Measurements from ENCODE around the gene FRMD8.

DNA sequence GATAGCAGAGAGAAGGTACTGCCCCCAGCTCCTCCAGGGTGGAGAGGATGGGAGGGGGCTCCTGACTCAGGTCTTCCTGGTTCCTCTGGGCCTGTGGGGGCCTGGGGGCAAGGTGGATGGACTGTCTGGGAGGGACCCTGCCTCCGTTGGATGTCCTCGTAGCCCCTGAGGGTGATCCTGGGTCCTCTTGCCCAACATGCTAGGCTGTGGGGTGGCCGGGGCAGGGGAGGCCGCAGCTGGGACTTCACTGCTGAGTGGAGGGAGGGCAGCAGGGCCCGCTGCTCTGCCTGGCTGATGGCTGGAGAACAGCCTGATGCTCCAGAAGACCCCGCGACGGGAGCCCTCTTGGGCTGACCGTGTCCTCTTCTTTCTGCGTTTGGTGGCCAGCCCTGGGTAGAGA lies 13.4 kb downstream of the FRMD8 start:
- no peak for TF ChIP-seq CCAR2 (IDR thresholded peaks at IDR 0.05; ENCODE audit: low read depth, low read length)
- TF ChIP-seq, protein P1, sequence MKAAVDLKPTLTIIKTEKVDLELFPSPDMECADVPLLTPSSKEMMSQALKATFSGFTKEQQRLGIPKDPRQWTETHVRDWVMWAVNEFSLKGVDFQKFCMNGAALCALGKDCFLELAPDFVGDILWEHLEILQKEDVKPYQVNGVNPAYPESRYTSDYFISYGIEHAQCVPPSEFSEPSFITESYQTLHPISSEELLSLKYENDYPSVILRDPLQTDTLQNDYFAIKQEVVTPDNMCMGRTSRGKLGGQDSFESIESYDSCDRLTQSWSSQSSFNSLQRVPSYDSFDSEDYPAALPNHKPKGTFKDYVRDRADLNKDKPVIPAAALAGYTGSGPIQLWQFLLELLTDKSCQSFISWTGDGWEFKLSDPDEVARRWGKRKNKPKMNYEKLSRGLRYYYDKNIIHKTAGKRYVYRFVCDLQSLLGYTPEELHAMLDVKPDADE (conservative IDR thresholded peaks at IDR 0.05; ENCODE audit: control insufficient read depth, low read depth, low read length): no peak
- TF ChIP-seq, protein P2, sequence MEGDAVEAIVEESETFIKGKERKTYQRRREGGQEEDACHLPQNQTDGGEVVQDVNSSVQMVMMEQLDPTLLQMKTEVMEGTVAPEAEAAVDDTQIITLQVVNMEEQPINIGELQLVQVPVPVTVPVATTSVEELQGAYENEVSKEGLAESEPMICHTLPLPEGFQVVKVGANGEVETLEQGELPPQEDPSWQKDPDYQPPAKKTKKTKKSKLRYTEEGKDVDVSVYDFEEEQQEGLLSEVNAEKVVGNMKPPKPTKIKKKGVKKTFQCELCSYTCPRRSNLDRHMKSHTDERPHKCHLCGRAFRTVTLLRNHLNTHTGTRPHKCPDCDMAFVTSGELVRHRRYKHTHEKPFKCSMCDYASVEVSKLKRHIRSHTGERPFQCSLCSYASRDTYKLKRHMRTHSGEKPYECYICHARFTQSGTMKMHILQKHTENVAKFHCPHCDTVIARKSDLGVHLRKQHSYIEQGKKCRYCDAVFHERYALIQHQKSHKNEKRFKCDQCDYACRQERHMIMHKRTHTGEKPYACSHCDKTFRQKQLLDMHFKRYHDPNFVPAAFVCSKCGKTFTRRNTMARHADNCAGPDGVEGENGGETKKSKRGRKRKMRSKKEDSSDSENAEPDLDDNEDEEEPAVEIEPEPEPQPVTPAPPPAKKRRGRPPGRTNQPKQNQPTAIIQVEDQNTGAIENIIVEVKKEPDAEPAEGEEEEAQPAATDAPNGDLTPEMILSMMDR (IDR thresholded peaks at IDR 0.05 in 2 of 3, conservative IDR thresholded peaks at IDR 0.05 in 1 of 3; ENCODE audit: insufficient read depth in 2 of 3, low read depth in 1 of 3, low read length in 3 of 3): no peak
- TF ChIP-seq, protein P3, sequence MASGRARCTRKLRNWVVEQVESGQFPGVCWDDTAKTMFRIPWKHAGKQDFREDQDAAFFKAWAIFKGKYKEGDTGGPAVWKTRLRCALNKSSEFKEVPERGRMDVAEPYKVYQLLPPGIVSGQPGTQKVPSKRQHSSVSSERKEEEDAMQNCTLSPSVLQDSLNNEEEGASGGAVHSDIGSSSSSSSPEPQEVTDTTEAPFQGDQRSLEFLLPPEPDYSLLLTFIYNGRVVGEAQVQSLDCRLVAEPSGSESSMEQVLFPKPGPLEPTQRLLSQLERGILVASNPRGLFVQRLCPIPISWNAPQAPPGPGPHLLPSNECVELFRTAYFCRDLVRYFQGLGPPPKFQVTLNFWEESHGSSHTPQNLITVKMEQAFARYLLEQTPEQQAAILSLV (tag; IDR thresholded peaks at IDR 0.05): no peak
- TF ChIP-seq, protein P4, sequence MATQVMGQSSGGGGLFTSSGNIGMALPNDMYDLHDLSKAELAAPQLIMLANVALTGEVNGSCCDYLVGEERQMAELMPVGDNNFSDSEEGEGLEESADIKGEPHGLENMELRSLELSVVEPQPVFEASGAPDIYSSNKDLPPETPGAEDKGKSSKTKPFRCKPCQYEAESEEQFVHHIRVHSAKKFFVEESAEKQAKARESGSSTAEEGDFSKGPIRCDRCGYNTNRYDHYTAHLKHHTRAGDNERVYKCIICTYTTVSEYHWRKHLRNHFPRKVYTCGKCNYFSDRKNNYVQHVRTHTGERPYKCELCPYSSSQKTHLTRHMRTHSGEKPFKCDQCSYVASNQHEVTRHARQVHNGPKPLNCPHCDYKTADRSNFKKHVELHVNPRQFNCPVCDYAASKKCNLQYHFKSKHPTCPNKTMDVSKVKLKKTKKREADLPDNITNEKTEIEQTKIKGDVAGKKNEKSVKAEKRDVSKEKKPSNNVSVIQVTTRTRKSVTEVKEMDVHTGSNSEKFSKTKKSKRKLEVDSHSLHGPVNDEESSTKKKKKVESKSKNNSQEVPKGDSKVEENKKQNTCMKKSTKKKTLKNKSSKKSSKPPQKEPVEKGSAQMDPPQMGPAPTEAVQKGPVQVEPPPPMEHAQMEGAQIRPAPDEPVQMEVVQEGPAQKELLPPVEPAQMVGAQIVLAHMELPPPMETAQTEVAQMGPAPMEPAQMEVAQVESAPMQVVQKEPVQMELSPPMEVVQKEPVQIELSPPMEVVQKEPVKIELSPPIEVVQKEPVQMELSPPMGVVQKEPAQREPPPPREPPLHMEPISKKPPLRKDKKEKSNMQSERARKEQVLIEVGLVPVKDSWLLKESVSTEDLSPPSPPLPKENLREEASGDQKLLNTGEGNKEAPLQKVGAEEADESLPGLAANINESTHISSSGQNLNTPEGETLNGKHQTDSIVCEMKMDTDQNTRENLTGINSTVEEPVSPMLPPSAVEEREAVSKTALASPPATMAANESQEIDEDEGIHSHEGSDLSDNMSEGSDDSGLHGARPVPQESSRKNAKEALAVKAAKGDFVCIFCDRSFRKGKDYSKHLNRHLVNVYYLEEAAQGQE (IDR thresholded peaks at IDR 0.05; ENCODE audit: borderline replicate concordance): no peak
- TF ChIP-seq, protein P4 (CRISPR knock-in tag; IDR thresholded peaks at IDR 0.05; ENCODE audit: low read depth): no peak
- TF ChIP-seq PCBP2 (IDR thresholded peaks at IDR 0.05; ENCODE audit: low read depth, low read length, poor library complexity, severe bottlenecking): no peak
- TF ChIP-seq ZNF274 (IDR thresholded peaks at IDR 0.05; ENCODE audit: borderline replicate concordance, low read depth, low read length): no peak
- TF ChIP-seq, protein P5, sequence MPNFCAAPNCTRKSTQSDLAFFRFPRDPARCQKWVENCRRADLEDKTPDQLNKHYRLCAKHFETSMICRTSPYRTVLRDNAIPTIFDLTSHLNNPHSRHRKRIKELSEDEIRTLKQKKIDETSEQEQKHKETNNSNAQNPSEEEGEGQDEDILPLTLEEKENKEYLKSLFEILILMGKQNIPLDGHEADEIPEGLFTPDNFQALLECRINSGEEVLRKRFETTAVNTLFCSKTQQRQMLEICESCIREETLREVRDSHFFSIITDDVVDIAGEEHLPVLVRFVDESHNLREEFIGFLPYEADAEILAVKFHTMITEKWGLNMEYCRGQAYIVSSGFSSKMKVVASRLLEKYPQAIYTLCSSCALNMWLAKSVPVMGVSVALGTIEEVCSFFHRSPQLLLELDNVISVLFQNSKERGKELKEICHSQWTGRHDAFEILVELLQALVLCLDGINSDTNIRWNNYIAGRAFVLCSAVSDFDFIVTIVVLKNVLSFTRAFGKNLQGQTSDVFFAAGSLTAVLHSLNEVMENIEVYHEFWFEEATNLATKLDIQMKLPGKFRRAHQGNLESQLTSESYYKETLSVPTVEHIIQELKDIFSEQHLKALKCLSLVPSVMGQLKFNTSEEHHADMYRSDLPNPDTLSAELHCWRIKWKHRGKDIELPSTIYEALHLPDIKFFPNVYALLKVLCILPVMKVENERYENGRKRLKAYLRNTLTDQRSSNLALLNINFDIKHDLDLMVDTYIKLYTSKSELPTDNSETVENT (CRISPR knock-in tag; IDR thresholded peaks at IDR 0.05): no peak
- no peak for TF ChIP-seq TCF7L2 (IDR thresholded peaks at IDR 0.05; ENCODE audit: low read depth, low read length)
- TF ChIP-seq MCM2 (IDR thresholded peaks at IDR 0.05; ENCODE audit: low read depth): no peak
- no peak for TF ChIP-seq CEBPB (tag; IDR thresholded peaks at IDR 0.05)
- TF ChIP-seq, protein P6, sequence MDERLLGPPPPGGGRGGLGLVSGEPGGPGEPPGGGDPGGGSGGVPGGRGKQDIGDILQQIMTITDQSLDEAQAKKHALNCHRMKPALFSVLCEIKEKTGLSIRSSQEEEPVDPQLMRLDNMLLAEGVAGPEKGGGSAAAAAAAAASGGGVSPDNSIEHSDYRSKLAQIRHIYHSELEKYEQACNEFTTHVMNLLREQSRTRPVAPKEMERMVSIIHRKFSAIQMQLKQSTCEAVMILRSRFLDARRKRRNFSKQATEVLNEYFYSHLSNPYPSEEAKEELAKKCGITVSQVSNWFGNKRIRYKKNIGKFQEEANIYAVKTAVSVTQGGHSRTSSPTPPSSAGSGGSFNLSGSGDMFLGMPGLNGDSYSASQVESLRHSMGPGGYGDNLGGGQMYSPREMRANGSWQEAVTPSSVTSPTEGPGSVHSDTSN (CRISPR knock-in tag; IDR thresholded peaks at IDR 0.05; ENCODE audit: low read depth): no peak
- TF ChIP-seq, protein P6 (tag; conservative IDR thresholded peaks at IDR 0.05; ENCODE audit: low read depth): no peak

Measured in K562 (cell line).